ENCODE measurements around the gene BFSP2.

BFSP2 gene, protein sequence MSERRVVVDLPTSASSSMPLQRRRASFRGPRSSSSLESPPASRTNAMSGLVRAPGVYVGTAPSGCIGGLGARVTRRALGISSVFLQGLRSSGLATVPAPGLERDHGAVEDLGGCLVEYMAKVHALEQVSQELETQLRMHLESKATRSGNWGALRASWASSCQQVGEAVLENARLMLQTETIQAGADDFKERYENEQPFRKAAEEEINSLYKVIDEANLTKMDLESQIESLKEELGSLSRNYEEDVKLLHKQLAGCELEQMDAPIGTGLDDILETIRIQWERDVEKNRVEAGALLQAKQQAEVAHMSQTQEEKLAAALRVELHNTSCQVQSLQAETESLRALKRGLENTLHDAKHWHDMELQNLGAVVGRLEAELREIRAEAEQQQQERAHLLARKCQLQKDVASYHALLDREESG

DNA sequence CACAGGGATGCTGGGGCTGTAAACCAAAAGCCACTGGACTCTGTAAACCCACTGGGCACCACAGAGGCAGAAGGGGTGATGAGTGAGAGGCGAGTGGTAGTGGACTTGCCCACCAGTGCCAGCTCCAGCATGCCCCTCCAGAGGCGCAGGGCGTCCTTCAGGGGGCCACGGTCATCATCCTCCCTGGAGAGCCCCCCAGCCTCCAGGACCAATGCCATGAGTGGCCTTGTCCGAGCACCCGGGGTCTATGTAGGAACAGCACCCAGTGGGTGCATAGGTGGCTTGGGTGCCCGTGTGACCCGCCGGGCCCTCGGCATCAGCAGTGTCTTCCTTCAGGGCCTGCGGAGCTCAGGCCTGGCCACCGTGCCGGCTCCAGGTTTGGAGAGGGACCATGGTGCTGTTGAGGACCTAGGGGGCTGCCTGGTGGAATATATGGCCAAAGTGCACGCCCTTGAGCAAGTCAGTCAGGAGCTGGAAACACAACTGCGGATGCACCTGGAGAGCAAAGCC is at the start of gene BFSP2:
Gene BFSP2, plus strand, starts transcription at position 51 of the 510 bp plus-strand sequence. Its CDS starts 28 bp downstream, at position 79.
- Histone ChIP-seq H3K4me1 (ENCODE audit: control insufficient read depth, insufficient read depth, low read length) (no peaks in the 10 kb centered on the region), H3K9me3 (ENCODE audit: control insufficient read depth, insufficient read depth, low read length) (no peaks in the 10 kb centered on the region; the same call in 1 of the 2 replicates), H3K36me3 (ENCODE audit: control insufficient read depth, insufficient read depth, low read length) (no peaks in the 10 kb centered on the region), H3K27ac (ENCODE audit: low read length) (no peak within 1 kb of the TSS), H3K4me3 (ENCODE audit: low read length) (no peak within 1 kb of the TSS), H3K27me3 (ENCODE audit: control insufficient read depth, insufficient read depth, low read length) (no peaks in the 10 kb centered on the region)
- WGBS (ENCODE audit: insufficient coverage, insufficient read length): no CpG with 5 or more reads among the region's 15 CpGs
- DNase-seq (ENCODE audit: low read depth, low spot score): no peak

DNA sequence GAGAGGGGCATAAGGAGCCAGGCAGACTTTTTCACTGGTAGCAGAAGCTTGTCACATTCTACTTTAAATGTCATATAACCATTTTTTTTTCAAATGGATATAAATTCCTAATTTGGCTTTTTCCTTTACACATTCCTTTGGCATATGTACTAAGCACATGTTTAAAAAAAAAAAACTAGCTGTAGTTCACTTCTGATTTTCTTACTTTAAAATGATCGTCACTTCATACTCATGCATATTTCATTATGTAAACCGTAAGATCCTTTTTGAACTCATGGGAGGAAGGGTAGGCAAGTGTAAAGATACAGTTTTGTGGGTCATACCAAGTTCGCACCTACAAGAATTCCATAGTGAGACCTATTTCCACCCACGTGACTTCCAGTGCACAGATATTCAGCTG is 45.1 kb upstream of the BFSP2 start:
- H3K9me3 ChIP-seq (ENCODE audit: control insufficient read depth, insufficient read depth, low read length): no peaks in the 10 kb centered on the region
- H3K4me1 ChIP-seq (ENCODE audit: control insufficient read depth, insufficient read depth, low read length): no peaks in the 10 kb centered on the region
- H3K4me3 ChIP-seq (ENCODE audit: low read length): no peak overlapping the region
- WGBS (ENCODE audit: insufficient coverage, insufficient read length): no CpG with 5 or more reads among the region's 4 CpGs
- H3K36me3 ChIP-seq (ENCODE audit: control insufficient read depth, insufficient read depth, low read length): no peaks in the 10 kb centered on the region
- H3K27ac ChIP-seq (ENCODE audit: low read length): no peak overlapping the region
- H3K27me3 ChIP-seq (ENCODE audit: control insufficient read depth, insufficient read depth, low read length): peaks cover 2% of the 10 kb centered on the region
- DNase-seq (ENCODE audit: low read depth, low spot score): no peak

DNA sequence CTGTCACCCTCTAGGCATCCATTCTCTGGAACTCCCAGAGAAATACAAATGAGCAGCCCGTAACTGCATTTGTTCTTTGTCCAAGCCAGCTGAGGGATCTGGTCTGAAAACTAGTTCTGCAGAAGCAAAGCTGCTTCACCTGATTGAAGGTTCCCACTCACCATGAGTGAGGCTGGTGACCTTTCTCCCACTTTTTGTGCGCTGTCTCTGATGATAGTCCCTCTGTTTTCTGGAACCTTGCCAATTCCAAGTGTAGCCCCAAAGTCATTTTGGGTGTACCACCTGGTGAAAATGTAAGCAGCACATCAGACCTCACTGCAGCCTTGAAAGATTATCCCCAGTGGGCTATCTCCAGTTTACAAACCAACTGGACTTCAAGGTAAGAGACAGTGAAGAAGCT is 39.4 kb upstream of the BFSP2 start:
- no peaks in the 10 kb centered on the region for H3K36me3 ChIP-seq (ENCODE audit: control insufficient read depth, insufficient read depth, low read length)
- no peak for DNase-seq (ENCODE audit: low read depth, low spot score)
- H3K27me3 ChIP-seq (ENCODE audit: control insufficient read depth, insufficient read depth, low read length): no peaks in the 10 kb centered on the region
- H3K27ac ChIP-seq (ENCODE audit: low read length): no peak overlapping the region
- H3K9me3 ChIP-seq (ENCODE audit: control insufficient read depth, insufficient read depth, low read length): no peaks in the 10 kb centered on the region
- H3K4me3 ChIP-seq (ENCODE audit: low read length): no peak overlapping the region
- H3K4me1 ChIP-seq (ENCODE audit: control insufficient read depth, insufficient read depth, low read length): no peaks in the 10 kb centered on the region
- no CpG with 5 or more reads among the region's 2 CpGs for WGBS (ENCODE audit: insufficient coverage, insufficient read length)

DNA sequence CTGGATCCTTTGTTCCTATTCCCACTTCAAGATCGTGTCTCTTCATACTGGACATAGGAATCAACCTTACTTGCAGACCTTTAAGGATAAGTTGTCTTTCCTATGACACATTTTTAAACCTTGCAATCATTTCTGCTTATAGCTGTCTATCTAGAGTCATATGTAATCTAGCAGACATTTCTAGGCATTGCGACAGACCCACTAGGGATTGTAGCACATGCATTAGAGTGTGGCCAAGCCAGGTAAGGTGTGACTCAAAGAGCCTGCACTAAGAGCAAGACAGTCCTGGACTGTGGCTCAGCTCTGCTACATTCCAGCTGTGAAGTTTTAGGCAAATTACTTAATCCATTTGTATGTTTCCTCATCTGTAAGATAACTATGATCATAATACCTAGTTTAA is 38.8 kb upstream of the BFSP2 start:
- no peaks in the 10 kb centered on the region for H3K36me3 ChIP-seq (ENCODE audit: control insufficient read depth, insufficient read depth, low read length)
- WGBS (ENCODE audit: insufficient coverage, insufficient read length): no CpG with 5 or more reads among the region's 2 CpGs
- no peak overlapping the region for H3K27ac ChIP-seq (ENCODE audit: low read length)
- no peak overlapping the region for H3K4me3 ChIP-seq (ENCODE audit: low read length)
- no peaks in the 10 kb centered on the region for H3K9me3 ChIP-seq (ENCODE audit: control insufficient read depth, insufficient read depth, low read length)
- H3K27me3 ChIP-seq (ENCODE audit: control insufficient read depth, insufficient read depth, low read length): no peaks in the 10 kb centered on the region
- no peaks in the 10 kb centered on the region for H3K4me1 ChIP-seq (ENCODE audit: control insufficient read depth, insufficient read depth, low read length)
- no peak for DNase-seq (ENCODE audit: low read depth, low spot score)

DNA sequence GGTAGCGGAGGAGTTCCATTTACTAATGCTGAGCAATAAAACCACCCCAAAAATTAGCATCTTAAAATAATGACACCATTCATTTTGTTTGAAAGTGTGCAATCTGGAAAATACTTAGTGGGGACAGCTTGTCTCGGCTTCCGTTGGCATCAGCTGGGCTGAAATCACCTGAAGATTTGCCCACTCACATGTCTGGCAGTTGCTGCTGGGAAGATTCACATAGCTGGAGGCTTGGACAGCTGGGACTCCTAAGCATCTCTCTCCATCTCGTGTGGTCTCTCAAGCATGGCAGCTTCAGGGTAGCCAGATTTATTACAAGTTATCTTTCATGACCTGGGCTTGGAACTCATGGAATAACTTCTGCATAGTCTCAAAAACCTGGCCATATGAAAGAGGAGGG is 38.4 kb upstream of the BFSP2 start:
- H3K4me1 ChIP-seq (ENCODE audit: control insufficient read depth, insufficient read depth, low read length): no peaks in the 10 kb centered on the region
- WGBS (ENCODE audit: insufficient coverage, insufficient read length): no CpG with 5 or more reads among the region's 4 CpGs
- no peaks in the 10 kb centered on the region for H3K36me3 ChIP-seq (ENCODE audit: control insufficient read depth, insufficient read depth, low read length)
- DNase-seq (ENCODE audit: low read depth, low spot score): no peak
- no peak overlapping the region for H3K4me3 ChIP-seq (ENCODE audit: low read length)
- H3K27me3 ChIP-seq (ENCODE audit: control insufficient read depth, insufficient read depth, low read length): no peaks in the 10 kb centered on the region
- H3K9me3 ChIP-seq (ENCODE audit: control insufficient read depth, insufficient read depth, low read length): no peaks in the 10 kb centered on the region
- H3K27ac ChIP-seq (ENCODE audit: low read length): no peak overlapping the region

DNA sequence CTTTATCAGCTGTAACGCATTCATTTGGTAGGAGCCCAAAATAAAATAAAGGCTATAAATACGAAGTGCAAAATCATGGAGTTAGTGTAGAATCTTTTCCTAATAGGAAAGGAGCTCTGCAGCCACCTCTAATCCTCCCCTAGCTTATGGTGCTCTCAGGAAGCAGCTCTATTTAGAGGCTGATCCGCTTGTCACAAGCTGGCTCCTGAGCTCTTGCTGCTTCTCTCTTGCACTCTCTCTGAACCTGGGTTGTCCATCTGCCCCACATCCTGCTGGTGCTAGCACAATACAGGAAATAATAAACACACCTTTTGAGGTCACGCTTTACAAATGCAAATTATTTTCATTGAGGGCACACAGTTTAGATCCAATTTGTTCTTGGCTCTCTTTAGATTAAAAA is 37.3 kb upstream of the BFSP2 start:
- Histone ChIP-seq H3K4me3 (ENCODE audit: low read length) (no peak overlapping the region), H3K9me3 (ENCODE audit: control insufficient read depth, insufficient read depth, low read length) (no peaks in the 10 kb centered on the region), H3K27ac (ENCODE audit: low read length) (no peak overlapping the region), H3K36me3 (ENCODE audit: control insufficient read depth, insufficient read depth, low read length) (no peaks in the 10 kb centered on the region), H3K4me1 (ENCODE audit: control insufficient read depth, insufficient read depth, low read length) (no peaks in the 10 kb centered on the region), H3K27me3 (ENCODE audit: control insufficient read depth, insufficient read depth, low read length) (no peaks in the 10 kb centered on the region)
- no CpG with 5 or more reads among the region's 4 CpGs for WGBS (ENCODE audit: insufficient coverage, insufficient read length)
- DNase-seq (ENCODE audit: low read depth, low spot score): no peak

DNA sequence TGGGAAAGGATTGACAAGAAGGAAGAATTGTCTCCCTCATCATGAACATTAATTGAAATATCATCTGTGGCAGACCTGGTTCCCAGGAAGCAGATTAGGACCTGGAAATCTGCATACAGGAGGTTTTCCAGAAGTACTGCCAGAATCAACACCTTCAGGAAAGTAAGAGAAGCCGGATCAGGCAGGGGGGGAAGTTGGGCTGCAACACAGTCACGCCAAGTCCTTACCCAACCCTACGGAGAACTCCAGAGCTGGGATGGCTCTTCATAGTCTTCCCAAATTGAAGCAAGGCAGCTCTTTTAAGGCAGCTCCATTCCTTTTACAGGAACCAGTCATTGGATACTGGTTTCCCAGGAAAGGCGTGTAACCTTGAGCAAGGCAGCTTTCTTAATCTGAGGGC is 35.2 kb upstream of the BFSP2 start:
- no peaks in the 10 kb centered on the region for H3K4me1 ChIP-seq (ENCODE audit: control insufficient read depth, insufficient read depth, low read length)
- no peaks in the 10 kb centered on the region for H3K27me3 ChIP-seq (ENCODE audit: control insufficient read depth, insufficient read depth, low read length)
- H3K4me3 ChIP-seq (ENCODE audit: low read length): no peak overlapping the region
- no peak for DNase-seq (ENCODE audit: low read depth, low spot score)
- no peaks in the 10 kb centered on the region for H3K36me3 ChIP-seq (ENCODE audit: control insufficient read depth, insufficient read depth, low read length)
- H3K27ac ChIP-seq (ENCODE audit: low read length): no peak overlapping the region
- H3K9me3 ChIP-seq (ENCODE audit: control insufficient read depth, insufficient read depth, low read length): no peaks in the 10 kb centered on the region
- WGBS (ENCODE audit: insufficient coverage, insufficient read length): no CpG with 5 or more reads among the region's 4 CpGs

DNA sequence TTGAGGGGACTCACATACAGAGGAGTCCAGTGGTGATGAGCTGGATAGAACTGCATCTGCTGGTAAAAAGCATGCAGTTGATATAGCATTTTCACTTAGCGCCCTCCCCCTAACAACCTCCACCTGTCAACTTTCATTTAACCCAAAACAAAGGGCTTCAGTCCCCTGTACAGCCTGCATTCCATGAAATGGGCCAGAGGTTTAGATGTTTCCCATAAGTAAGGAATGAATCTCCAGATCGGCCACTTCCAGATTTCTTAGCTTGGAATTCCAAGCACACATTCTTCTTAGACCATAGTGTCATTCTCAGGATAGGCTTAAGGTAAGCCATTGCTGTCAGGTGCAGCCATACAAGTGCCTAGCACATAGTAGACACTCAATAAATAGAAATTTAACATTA is 32.9 kb upstream of the BFSP2 start:
- no peak overlapping the region for H3K27ac ChIP-seq (ENCODE audit: low read length)
- H3K4me3 ChIP-seq (ENCODE audit: low read length): no peak overlapping the region
- H3K9me3 ChIP-seq (ENCODE audit: control insufficient read depth, insufficient read depth, low read length): no peaks in the 10 kb centered on the region
- no peak for DNase-seq (ENCODE audit: low read depth, low spot score)
- WGBS (ENCODE audit: insufficient coverage, insufficient read length): no CpG with 5 or more reads among the region's 2 CpGs
- H3K27me3 ChIP-seq (ENCODE audit: control insufficient read depth, insufficient read depth, low read length): no peaks in the 10 kb centered on the region
- no peaks in the 10 kb centered on the region for H3K4me1 ChIP-seq (ENCODE audit: control insufficient read depth, insufficient read depth, low read length)
- no peaks in the 10 kb centered on the region for H3K36me3 ChIP-seq (ENCODE audit: control insufficient read depth, insufficient read depth, low read length)

DNA sequence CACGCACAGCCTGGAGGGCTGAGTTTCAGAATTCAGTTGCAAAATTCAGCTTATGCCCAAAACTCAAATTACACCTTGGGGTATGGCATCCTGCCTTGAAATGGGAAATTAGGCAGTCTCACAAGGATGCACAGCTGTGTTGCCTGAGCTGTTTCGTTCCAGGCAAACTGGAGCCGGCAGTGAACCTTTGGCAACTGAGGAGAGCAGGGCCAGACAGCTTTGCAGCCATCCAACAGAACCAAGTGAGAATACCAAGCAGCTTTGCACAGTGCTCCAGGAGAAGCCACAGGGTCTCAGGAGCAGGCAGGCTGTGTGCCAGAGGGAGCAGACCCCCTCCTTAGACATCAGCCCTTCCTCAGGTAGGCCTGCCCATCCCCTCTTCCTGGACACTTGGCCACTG is 32.5 kb upstream of the BFSP2 start:
- DNase-seq (ENCODE audit: low read depth, low spot score): no peak
- Histone ChIP-seq H3K4me1 (ENCODE audit: control insufficient read depth, insufficient read depth, low read length) (no peaks in the 10 kb centered on the region), H3K27ac (ENCODE audit: low read length) (no peak overlapping the region), H3K27me3 (ENCODE audit: control insufficient read depth, insufficient read depth, low read length) (no peaks in the 10 kb centered on the region), H3K36me3 (ENCODE audit: control insufficient read depth, insufficient read depth, low read length) (no peaks in the 10 kb centered on the region), H3K9me3 (ENCODE audit: control insufficient read depth, insufficient read depth, low read length) (no peaks in the 10 kb centered on the region), H3K4me3 (ENCODE audit: low read length) (no peak overlapping the region)
- WGBS (ENCODE audit: insufficient coverage, insufficient read length): no CpG with 5 or more reads among the region's 3 CpGs

DNA sequence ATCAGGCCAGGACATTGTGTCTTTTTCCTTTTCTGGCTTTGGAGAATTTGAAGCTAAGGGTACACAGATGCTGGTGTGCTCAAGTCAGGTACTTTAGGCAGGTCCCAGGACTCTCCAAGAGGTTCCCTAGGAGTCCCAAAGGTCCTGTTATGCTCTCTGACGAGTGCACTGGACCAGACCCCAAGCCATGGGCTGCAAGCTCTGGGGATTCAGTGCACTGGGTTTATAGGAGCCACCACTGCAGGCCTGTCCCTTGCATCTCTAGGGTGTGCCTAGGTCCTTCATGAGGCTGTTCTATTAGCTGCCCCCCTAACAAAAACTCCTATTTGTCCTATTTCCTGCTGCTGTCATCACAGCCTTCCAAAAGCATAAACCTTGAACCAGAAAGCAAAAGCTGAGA is 31.9 kb upstream of the BFSP2 start:
- H3K27ac ChIP-seq (ENCODE audit: low read length): no peak overlapping the region
- no peaks in the 10 kb centered on the region for H3K27me3 ChIP-seq (ENCODE audit: control insufficient read depth, insufficient read depth, low read length)
- H3K36me3 ChIP-seq (ENCODE audit: control insufficient read depth, insufficient read depth, low read length): no peaks in the 10 kb centered on the region
- no peak overlapping the region for H3K4me3 ChIP-seq (ENCODE audit: low read length)
- H3K9me3 ChIP-seq (ENCODE audit: control insufficient read depth, insufficient read depth, low read length): no peaks in the 10 kb centered on the region
- no peaks in the 10 kb centered on the region for H3K4me1 ChIP-seq (ENCODE audit: control insufficient read depth, insufficient read depth, low read length)
- WGBS (ENCODE audit: insufficient coverage, insufficient read length): no CpG with 5 or more reads among the region's 1 CpG
- no peak for DNase-seq (ENCODE audit: low read depth, low spot score)

All from iPS DF 6.9 (cell line).